ENCODE data around the gene SCGB1A1. TPM values are rescaled to one million over a fixed set of nuclear protein-coding genes. Genes with fewer than 3 reads are reported as not detected.
A peak's percentile ranks its signal among the peaks of the same experiment; 100 is the strongest.
"Not testable (repeated sequence)": the region's sequence is repeated elsewhere in the genome, so short reads cannot be mapped to it uniquely, and the experiment has no call there.

Gene SCGB1A1
- total RNA-seq, 1 donor from 2014 or later = not detected

- H3K4me3 ChIP-seq; H3K9me3 ChIP-seq; H3K36me3 ChIP-seq; DNase-seq (ENCODE audit: extremely low spot score in 2 of 2); H3K27me3 ChIP-seq; intact Hi-C loops (cut with DNase I); H3K27ac ChIP-seq; H3K4me1 ChIP-seq: not testable (repeated sequence)
- peak; percentile 31 to 42 (median 42) for TF ChIP-seq CTCF (IDR thresholded peaks at IDR 0.05)
Observed at GRCh38 chr11:62378459-62379063, 40.3 kb upstream of the SCGB1A1 start.

GRCh38 chr11:62379586-62379985, 39.2 kb upstream of the SCGB1A1 start:
- H3K4me3 ChIP-seq; H3K9me3 ChIP-seq; H3K27ac ChIP-seq; H3K27me3 ChIP-seq; intact Hi-C loops (cut with DNase I); H3K36me3 ChIP-seq; H3K4me1 ChIP-seq; DNase-seq (ENCODE audit: extremely low spot score in 2 of 2): not testable (repeated sequence)

- H3K27ac ChIP-seq; H3K27me3 ChIP-seq; intact Hi-C loops (cut with DNase I); H3K36me3 ChIP-seq; DNase-seq (ENCODE audit: extremely low spot score in 2 of 2); H3K4me3 ChIP-seq; H3K4me1 ChIP-seq; H3K9me3 ChIP-seq: not testable (repeated sequence)
- TF ChIP-seq CTCF (IDR thresholded peaks at IDR 0.05) = peak; percentile 75 to 98 (median 85)
- TF ChIP-seq POLR2AphosphoS5 (IDR thresholded peaks at IDR 0.05; ENCODE audit: insufficient read depth in 1 of 2, low read depth in 1 of 2) = peak in 1 of 2 donors; percentile 48
Observed at GRCh38 chr11:62380821-62381245, 38.0 kb upstream of the SCGB1A1 start.

GRCh38 chr11:62383822-62384221, 35.0 kb upstream of the SCGB1A1 start:
- intact Hi-C loops (cut with DNase I) = no loop called here
- TF ChIP-seq CTCF (IDR thresholded peaks at IDR 0.05) (no peak), POLR2AphosphoS5 (IDR thresholded peaks at IDR 0.05; ENCODE audit: insufficient read depth in 1 of 2, low read depth in 1 of 2) (no peak), POLR2A (IDR thresholded peaks at IDR 0.05) (no peak)

GRCh38 chr11:62386083-62386482, 32.8 kb upstream of the SCGB1A1 start:
- H3K27ac ChIP-seq; H3K27me3 ChIP-seq; H3K36me3 ChIP-seq; intact Hi-C loops (cut with DNase I); H3K4me1 ChIP-seq; H3K4me3 ChIP-seq; DNase-seq (ENCODE audit: extremely low spot score in 2 of 2); H3K9me3 ChIP-seq: not testable (repeated sequence)

More at GRCh38 chr11:62383822-62384221, 35.0 kb upstream of the SCGB1A1 start:
- Histone ChIP-seq H3K27ac (no peak overlapping the region), H3K4me1 (no peaks in the 10 kb centered on the region), H3K9me3 (no peaks in the 10 kb centered on the region), H3K27me3 (no peaks in the 10 kb centered on the region), H3K36me3 (no peaks in the 10 kb centered on the region), H3K4me3 (no peak overlapping the region)
- no peak for DNase-seq (ENCODE audit: extremely low spot score in 2 of 2)

GRCh38 chr11:62387381-62387780, 31.5 kb upstream of the SCGB1A1 start:
- Histone ChIP-seq H3K27me3 (no peaks in the 10 kb centered on the region), H3K4me3 (no peak overlapping the region), H3K27ac (no peak overlapping the region), H3K4me1 (no peaks in the 10 kb centered on the region), H3K36me3 (no peaks in the 10 kb centered on the region), H3K9me3 (no peaks in the 10 kb centered on the region)
- intact Hi-C loops (cut with DNase I) = no loop called here
- TF ChIP-seq POLR2A (IDR thresholded peaks at IDR 0.05) (no peak), POLR2AphosphoS5 (IDR thresholded peaks at IDR 0.05; ENCODE audit: insufficient read depth in 1 of 2, low read depth in 1 of 2) (no peak)
- no peak for DNase-seq (ENCODE audit: extremely low spot score in 2 of 2)

- intact Hi-C loops (cut with DNase I) = no loop called here
- TF ChIP-seq CTCF (IDR thresholded peaks at IDR 0.05) (no peak), POLR2AphosphoS5 (IDR thresholded peaks at IDR 0.05; ENCODE audit: insufficient read depth in 1 of 2, low read depth in 1 of 2) (no peak), POLR2A (IDR thresholded peaks at IDR 0.05) (no peak)
Observed at GRCh38 chr11:62388999-62389398, 29.8 kb upstream of the SCGB1A1 start.

More at GRCh38 chr11:62388999-62389398, 29.8 kb upstream of the SCGB1A1 start:
- Histone ChIP-seq H3K9me3 (no peaks in the 10 kb centered on the region), H3K27me3 (no peaks in the 10 kb centered on the region), H3K4me3 (no peak overlapping the region), H3K27ac (no peak overlapping the region), H3K36me3 (no peaks in the 10 kb centered on the region), H3K4me1 (peaks cover 11% of the 10 kb centered on the region)
- DNase-seq (ENCODE audit: extremely low spot score in 2 of 2) = no peak

All from vagina (tissue), 2 donors.